ENCODE measurements around the gene SLC16A10. TPM values are rescaled to one million over a fixed set of nuclear protein-coding genes. Genes with fewer than 3 reads are reported as not detected.

The SLC16A10 gene
- total RNA-seq, 1 donor from 2014 or later = 0.02 TPM

GRCh38 chr6:111270121-111270520 lies 182.8 kb downstream of the SLC16A10 start:
- peaks cover 41% of the 10 kb centered on the region for H3K36me3 Mint-ChIP-seq (ENCODE audit: low read depth)
- no peaks in the 10 kb centered on the region for H3K4me1 Mint-ChIP-seq (ENCODE audit: low read depth)

GRCh38 chr6:111274593-111275217 lies 187.4 kb downstream of the SLC16A10 start:
- Mint-ChIP-seq H3K36me3 (ENCODE audit: low read depth) (peaks cover 45% of the 10 kb centered on the region), H3K4me1 (ENCODE audit: low read depth) (no peaks in the 10 kb centered on the region), H3K9me3 (ENCODE audit: low read depth) (peaks cover 25% of the 10 kb centered on the region), H3K27ac (ENCODE audit: unreplicated experiment) (no peak overlapping the region), H3K4me3 (ENCODE audit: unreplicated experiment) (no peak overlapping the region), H3K27me3 (ENCODE audit: low read depth) (no peaks in the 10 kb centered on the region)
- DNase-seq (ENCODE audit: low spot score) = no peak
- no peak for TF ChIP-seq CTCF (IDR thresholded peaks at IDR 0.05)

More at GRCh38 chr6:111270121-111270520, 182.8 kb downstream of the SLC16A10 start:
- Mint-ChIP-seq H3K9me3 (ENCODE audit: low read depth) (peaks cover 18% of the 10 kb centered on the region), H3K4me3 (ENCODE audit: unreplicated experiment) (no peak overlapping the region), H3K27ac (ENCODE audit: unreplicated experiment) (no peak overlapping the region), H3K27me3 (ENCODE audit: low read depth) (no peaks in the 10 kb centered on the region)
- DNase-seq (ENCODE audit: low spot score) = no peak
- TF ChIP-seq CTCF (IDR thresholded peaks at IDR 0.05) = no peak

GRCh38 chr6:111276335-111276734 lies 189.0 kb downstream of the SLC16A10 start:
- H3K27me3 Mint-ChIP-seq (ENCODE audit: low read depth) = no peaks in the 10 kb centered on the region

GRCh38 chr6:111276736-111277135 lies 189.4 kb downstream of the SLC16A10 start:
- Mint-ChIP-seq H3K27ac (ENCODE audit: unreplicated experiment) (no peak overlapping the region), H3K36me3 (ENCODE audit: low read depth) (peaks cover 46% of the 10 kb centered on the region), H3K4me1 (ENCODE audit: low read depth) (peaks cover 8% of the 10 kb centered on the region), H3K27me3 (ENCODE audit: low read depth) (no peaks in the 10 kb centered on the region), H3K9me3 (ENCODE audit: low read depth) (peaks cover 25% of the 10 kb centered on the region), H3K4me3 (ENCODE audit: unreplicated experiment) (no peak overlapping the region)
- no peak for DNase-seq (ENCODE audit: low spot score)
- no peak for TF ChIP-seq CTCF (IDR thresholded peaks at IDR 0.05)

More at GRCh38 chr6:111276335-111276734, 189.0 kb downstream of the SLC16A10 start:
- Mint-ChIP-seq H3K27ac (ENCODE audit: unreplicated experiment) (no peak overlapping the region), H3K4me3 (ENCODE audit: unreplicated experiment) (no peak overlapping the region), H3K36me3 (ENCODE audit: low read depth) (peaks cover 46% of the 10 kb centered on the region), H3K4me1 (ENCODE audit: low read depth) (peaks cover 8% of the 10 kb centered on the region), H3K9me3 (ENCODE audit: low read depth) (peaks cover 25% of the 10 kb centered on the region)
- TF ChIP-seq CTCF (IDR thresholded peaks at IDR 0.05) = no peak
- no peak for DNase-seq (ENCODE audit: low spot score)

GRCh38 chr6:111277819-111278218 lies 190.5 kb downstream of the SLC16A10 start:
- Mint-ChIP-seq H3K4me1 (ENCODE audit: low read depth) (peaks cover 8% of the 10 kb centered on the region), H3K27me3 (ENCODE audit: low read depth) (no peaks in the 10 kb centered on the region), H3K4me3 (ENCODE audit: unreplicated experiment) (no peak overlapping the region), H3K27ac (ENCODE audit: unreplicated experiment) (no peak overlapping the region), H3K36me3 (ENCODE audit: low read depth) (peaks cover 46% of the 10 kb centered on the region), H3K9me3 (ENCODE audit: low read depth) (peaks cover 25% of the 10 kb centered on the region)
- no peak for DNase-seq (ENCODE audit: low spot score)
- TF ChIP-seq CTCF (IDR thresholded peaks at IDR 0.05) = no peak

Measured in chondrocyte (in vitro differentiated cells).